ENCODE measurements around the gene PALM. TPM values are rescaled to one million over a fixed set of nuclear protein-coding genes. Genes with fewer than 3 reads are reported as not detected.

Gene PALM
- total RNA-seq, 1 experiment from 2014 or later = 18.5 TPM

- no CpG with 5 or more reads among the region's 31 CpGs for WGBS (ENCODE audit: extremely low coverage, insufficient read length, low lambda C conversion rate)
- no peak overlapping the region for H2BK20ac ChIP-seq (ENCODE audit: low read depth, low read length, poor library complexity, severe bottlenecking)
- H3K18ac ChIP-seq (ENCODE audit: insufficient read length, low read depth, low read length) = no peak overlapping the region
- H3K27ac Mint-ChIP-seq = peak overlapping the region in 2 of 3 experiments; percentile 83 to 85; a peak in 3 of 7 replicates
- no peak overlapping the region for H4K5ac ChIP-seq (ENCODE audit: insufficient read length, low read depth, low read length)
- no peak for DNase-seq
- H4K91ac ChIP-seq (ENCODE audit: insufficient read length, low read depth, low read length) = no peak overlapping the region
- no peak overlapping the region for H4K8ac ChIP-seq (replicated peaks; ENCODE audit: insufficient read length, low read depth, low read length)
- no peak overlapping the region for H3K14ac ChIP-seq (ENCODE audit: insufficient read depth, low read length)
- H2BK5ac ChIP-seq (ENCODE audit: insufficient read length, low read length) = no peak overlapping the region
- no peak overlapping the region for H3T11ph ChIP-seq (ENCODE audit: low read length)
- H3K9me3 Mint-ChIP-seq = peaks cover 0 to 3% of the 10 kb centered on the region in 2 experiments; a peak in 2 of 5 replicates
- H3K56ac ChIP-seq (ENCODE audit: insufficient read length, low read depth, low read length) = no peak overlapping the region
- H2AFZ ChIP-seq (ENCODE audit: low read length) = no peak overlapping the region
- H3K9ac ChIP-seq (ENCODE audit: extremely low read depth, insufficient read length, low read length) = peak overlapping the region; percentile 73
- peaks cover 15% of the 10 kb centered on the region for H3K27me3 Mint-ChIP-seq (ENCODE audit: low read depth)
- no peak overlapping the region for H2AK5ac ChIP-seq (ENCODE audit: insufficient read length, low read length)
- H3K23me2 ChIP-seq (ENCODE audit: insufficient read length, low read depth, low read length, poor library complexity, severe bottlenecking) = peaks cover 7% of the 10 kb centered on the region
- peak overlapping the region; percentile 76 to 85 for H3K4me3 Mint-ChIP-seq
- no peak overlapping the region for H2BK15ac ChIP-seq (ENCODE audit: low read depth, low read length)
- no peak overlapping the region for H3K23ac ChIP-seq (ENCODE audit: insufficient read length, low read depth, low read length)
- peaks cover 56% of the 10 kb centered on the region; the same call in 1 of the 2 replicates for H3K79me2 ChIP-seq (ENCODE audit: insufficient read depth, low read length)
- H3K27ac ChIP-seq (ENCODE audit: insufficient read length, low read depth, low read length) = no peak overlapping the region
- H2BK12ac ChIP-seq (ENCODE audit: insufficient read length, low read depth, low read length) = no peak overlapping the region
- no peaks in the 10 kb centered on the region; the same call in 1 of the 2 replicates for H3K4me1 ChIP-seq (ENCODE audit: insufficient read depth, low read length)
- TF ChIP-seq CTCF (conservative IDR thresholded peaks at IDR 0.05) = no peak
- peaks cover 8% of the 10 kb centered on the region for H4K20me1 ChIP-seq (ENCODE audit: control insufficient read depth, insufficient read depth, insufficient read length)
- peaks cover 13 to 18% of the 10 kb centered on the region in 2 experiments for H3K4me1 Mint-ChIP-seq
- H3K36me3 Mint-ChIP-seq (ENCODE audit: insufficient read depth in 1 of 3, low read depth in 3 of 3) = peaks cover 0 to 4% (median 2%) of the 10 kb centered on the region in 3 experiments; a peak in 3 of 7 replicates
- H3K79me1 ChIP-seq (ENCODE audit: insufficient read depth, low read depth, low read length, poor library complexity, severe bottlenecking) = peaks cover 5% of the 10 kb centered on the region
- no peaks in the 10 kb centered on the region for H3K9me3 ChIP-seq (ENCODE audit: control insufficient read depth, low read depth, low read length)
- no peaks in the 10 kb centered on the region for H3K27me3 ChIP-seq (ENCODE audit: insufficient read depth, low read length)
- H3K4me2 ChIP-seq (ENCODE audit: insufficient read depth, insufficient read length, low read length) = peak overlapping the region; percentile 69
- H2BK120ac ChIP-seq (ENCODE audit: low read depth, low read length, poor library complexity, severe bottlenecking) = no peak overlapping the region
- H3K4ac ChIP-seq (ENCODE audit: low read depth, low read length) = no peak overlapping the region
Measured at GRCh38 chr19:661427-662196, 47.1 kb upstream of the PALM start.
